ENCODE results near the gene PPP1R13B. TPM values are rescaled to one million over a fixed set of nuclear protein-coding genes. Genes with fewer than 3 reads are reported as not detected.

Gene PPP1R13B
- total RNA-seq, 4 donors from 2014 or later: 19.9 to 25.2 (median 23.6) TPM

- intact Hi-C loops (cut with DNase I): no loop called here
- 84% methylated on average over 22 of the region's 24 CpGs for WGBS
These were observed 117.6 kb downstream of the PPP1R13B start for GRCh38 chr14:103729496-103730448.

GRCh38 chr14:103728721-103729120, 118.7 kb downstream of the PPP1R13B start:
- Histone ChIP-seq H3K9me3 (no peaks in the 10 kb centered on the region), H3K27me3 (no peaks in the 10 kb centered on the region), H3K4me3 (no peak overlapping the region), H3K27ac (replicated peaks in 1 of 4) (no peak overlapping the region), H3K4me1 (peaks cover 32 to 75% (median 60%) of the 10 kb centered on the region in 4 donors), H3K36me3 (peaks cover 34 to 81% (median 65%) of the 10 kb centered on the region in 4 donors)
- no peak for DNase-seq (ENCODE audit: extremely low spot score)
- TF ChIP-seq POLR2AphosphoS5 (IDR thresholded peaks at IDR 0.05) (no peak), POLR2A (IDR thresholded peaks at IDR 0.05; ENCODE audit: low read depth) (no peak), EP300 (IDR thresholded peaks at IDR 0.05) (no peak)
- intact Hi-C loops (cut with DNase I): no loop called here
- WGBS: 76% methylated on average over 12 of the region's 12 CpGs

More at GRCh38 chr14:103729496-103730448, 117.6 kb downstream of the PPP1R13B start:
- H3K27ac ChIP-seq (replicated peaks in 1 of 4): peak overlapping the region; percentile 14 to 52 (median 30)
- no peaks in the 10 kb centered on the region for H3K27me3 ChIP-seq
- H3K36me3 ChIP-seq: peaks cover 40 to 91% (median 76%) of the 10 kb centered on the region in 4 donors
- H3K4me1 ChIP-seq: peaks cover 22 to 75% (median 58%) of the 10 kb centered on the region in 4 donors
- no peak overlapping the region for H3K4me3 ChIP-seq
- TF ChIP-seq EP300 (IDR thresholded peaks at IDR 0.05): no peak
- TF ChIP-seq POLR2A (IDR thresholded peaks at IDR 0.05; ENCODE audit: low read depth): no peak
- no peak for DNase-seq (ENCODE audit: extremely low spot score)
- H3K9me3 ChIP-seq: no peaks in the 10 kb centered on the region

- Histone ChIP-seq H3K9me3 (no peaks in the 10 kb centered on the region), H3K4me3 (no peak overlapping the region), H3K27me3 (no peaks in the 10 kb centered on the region), H3K4me1 (peaks cover 38 to 76% (median 65%) of the 10 kb centered on the region in 4 donors), H3K36me3 (peaks cover 28 to 75% (median 60%) of the 10 kb centered on the region in 4 donors), H3K27ac (replicated peaks in 1 of 4) (no peak overlapping the region)
- TF ChIP-seq POLR2A (IDR thresholded peaks at IDR 0.05; ENCODE audit: low read depth): no peak
- no peak for TF ChIP-seq POLR2AphosphoS5 (IDR thresholded peaks at IDR 0.05)
- TF ChIP-seq EP300 (IDR thresholded peaks at IDR 0.05): no peak
- no peak for TF ChIP-seq CTCF (IDR thresholded peaks at IDR 0.05)
- intact Hi-C loops (cut with DNase I): no loop called here
- no peak for DNase-seq (ENCODE audit: extremely low spot score)
- whole genome bisulfite sequencing: 93% methylated on average over 8 of the region's 19 CpGs
These were observed 119.2 kb downstream of the PPP1R13B start for GRCh38 chr14:103728141-103728540.

- H3K27ac ChIP-seq (replicated peaks in 1 of 4): no peak overlapping the region
- peaks cover 45 to 78% (median 69%) of the 10 kb centered on the region in 4 donors for H3K4me1 ChIP-seq
- H3K27me3 ChIP-seq: no peaks in the 10 kb centered on the region
- H3K36me3 ChIP-seq: peaks cover 21 to 68% (median 53%) of the 10 kb centered on the region in 4 donors
- intact Hi-C loops (cut with DNase I): no loop called here
- no peak overlapping the region for H3K4me3 ChIP-seq
- no peaks in the 10 kb centered on the region for H3K9me3 ChIP-seq
- no peak for TF ChIP-seq POLR2AphosphoS5 (IDR thresholded peaks at IDR 0.05)
- TF ChIP-seq POLR2A (IDR thresholded peaks at IDR 0.05; ENCODE audit: low read depth): no peak
- no peak for TF ChIP-seq EP300 (IDR thresholded peaks at IDR 0.05)
- no peak for TF ChIP-seq CTCF (IDR thresholded peaks at IDR 0.05)
- WGBS: 96% methylated on average over 20 of the region's 53 CpGs
- DNase-seq (ENCODE audit: extremely low spot score): no peak
These were observed 119.9 kb downstream of the PPP1R13B start for GRCh38 chr14:103727313-103727980.

GRCh38 chr14:103726474-103726873, 120.9 kb downstream of the PPP1R13B start:
- Histone ChIP-seq H3K36me3 (peaks cover 17 to 58% (median 43%) of the 10 kb centered on the region in 4 donors), H3K4me3 (no peak overlapping the region), H3K4me1 (peaks cover 46 to 86% (median 74%) of the 10 kb centered on the region in 4 donors), H3K9me3 (no peaks in the 10 kb centered on the region), H3K27ac (replicated peaks in 1 of 4) (peak overlapping the region in 3 of 4 donors; percentile 85 to 90 (median 87)), H3K27me3 (no peaks in the 10 kb centered on the region)
- TF ChIP-seq CTCF (IDR thresholded peaks at IDR 0.05) (no peak), POLR2A (IDR thresholded peaks at IDR 0.05; ENCODE audit: low read depth) (no peak), EP300 (IDR thresholded peaks at IDR 0.05) (no peak), POLR2AphosphoS5 (IDR thresholded peaks at IDR 0.05) (no peak)
- no peak for DNase-seq (ENCODE audit: extremely low spot score)
- intact Hi-C loops (cut with DNase I): no loop called here
- WGBS: 97% methylated on average over 5 of the region's 18 CpGs
